ES-I3 (cell line): Measurements from ENCODE around the gene SPECC1.
"Not testable (repeated sequence)": the region's sequence is repeated elsewhere in the genome, so short reads cannot be mapped to it uniquely, and the experiment has no call there.

Source experiments
- H3K36me3 ChIP-seq: 2 replicates; pipeline ENCODE4 v1.6.1; 2013; ENCODE audit warnings: mild to moderate bottlenecking, low read length, control low read depth, moderate library complexity; ENCODE audit not compliant: insufficient read depth
- H3K4me1 ChIP-seq: 2 replicates; pipeline ENCODE4 v1.6.1; 2013; ENCODE audit warnings: mild to moderate bottlenecking, control low read depth, low read length; ENCODE audit not compliant: insufficient read depth
- H3K9ac ChIP-seq: 2 replicates; pipeline ENCODE4 v1.6.1; 2013; ENCODE audit warnings: low read depth, mild to moderate bottlenecking, low read length, moderate library complexity
- H3K9me3 ChIP-seq: 2 replicates; pipeline ENCODE4 v1.6.1; 2013; ENCODE audit warnings: mild to moderate bottlenecking, low read length, moderate library complexity; ENCODE audit not compliant: control insufficient read depth, insufficient read depth

Gene SPECC1

GRCh38 chr17:20035501-20035900 lies 26.3 kb downstream of the SPECC1 start:
- H3K9me3 ChIP-seq, result no peaks in the 10 kb centered on the region
- no peaks in the 10 kb centered on the region for H3K36me3 ChIP-seq
- no peak overlapping the region for H3K9ac ChIP-seq
- no peaks in the 10 kb centered on the region for H3K4me1 ChIP-seq

- H3K4me1 ChIP-seq, H3K36me3 ChIP-seq, H3K9me3 ChIP-seq, H3K9ac ChIP-seq: not testable (repeated sequence)
Observed at GRCh38 chr17:20037286-20037685, 28.1 kb downstream of the SPECC1 start.

DNA sequence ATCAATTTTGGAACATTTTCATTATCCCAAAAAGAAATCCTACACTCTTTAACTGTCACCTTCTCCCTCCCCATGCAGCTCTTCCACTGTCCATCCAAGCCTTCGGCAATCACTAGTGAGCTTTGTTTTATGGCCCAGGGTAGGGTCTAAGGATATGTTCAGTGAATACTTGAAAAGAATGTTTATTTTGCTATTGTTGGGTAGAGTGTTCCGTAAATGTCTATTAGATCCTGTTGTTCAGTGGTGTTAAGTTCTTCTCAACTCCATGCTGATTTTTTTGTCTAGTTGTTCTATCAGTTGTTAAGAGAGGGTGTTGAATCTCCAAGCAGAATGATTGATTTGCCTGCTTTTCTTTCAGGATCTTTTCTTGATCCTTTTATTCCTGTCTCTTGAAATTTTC lies 29.9 kb downstream of the SPECC1 start:
- Histone ChIP-seq H3K4me1 (no peaks in the 10 kb centered on the region), H3K9me3 (no peaks in the 10 kb centered on the region), H3K9ac (no peak overlapping the region), H3K36me3 (no peaks in the 10 kb centered on the region)

GRCh38 chr17:20040216-20040615 lies 31.1 kb downstream of the SPECC1 start:
- H3K9ac ChIP-seq, result no peak overlapping the region
- H3K9me3 ChIP-seq, result no peaks in the 10 kb centered on the region
- no peaks in the 10 kb centered on the region for H3K36me3 ChIP-seq
- no peaks in the 10 kb centered on the region for H3K4me1 ChIP-seq

- H3K36me3 ChIP-seq, result no peaks in the 10 kb centered on the region
Observed at GRCh38 chr17:20043021-20043420, 33.9 kb downstream of the SPECC1 start.

DNA sequence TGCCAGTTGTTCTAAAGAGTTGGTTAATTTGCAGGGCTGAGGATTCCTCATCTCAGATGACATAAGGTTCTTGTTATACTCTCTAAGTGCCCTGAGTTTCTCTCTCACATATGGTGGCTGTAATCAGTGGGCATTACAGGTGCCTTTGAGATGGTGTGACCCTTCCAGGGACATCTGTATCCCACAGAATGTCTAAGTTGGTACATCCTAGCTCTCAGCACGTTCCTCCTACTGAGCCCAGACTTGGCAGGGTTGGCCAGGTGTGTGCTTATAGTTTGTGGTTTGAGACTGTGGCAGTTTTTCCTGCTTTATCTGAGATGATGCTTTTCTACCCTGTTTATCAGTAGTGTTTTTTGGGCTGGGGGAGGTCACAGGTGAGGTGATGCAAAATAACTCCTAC lies 36.3 kb downstream of the SPECC1 start:
- Histone ChIP-seq H3K36me3 (no peaks in the 10 kb centered on the region), H3K4me1 (no peaks in the 10 kb centered on the region), H3K9ac (no peak overlapping the region), H3K9me3 (no peaks in the 10 kb centered on the region)

More at GRCh38 chr17:20043021-20043420, 33.9 kb downstream of the SPECC1 start:
- Histone ChIP-seq H3K9me3 (no peaks in the 10 kb centered on the region), H3K4me1 (no peaks in the 10 kb centered on the region), H3K9ac (no peak overlapping the region)

DNA sequence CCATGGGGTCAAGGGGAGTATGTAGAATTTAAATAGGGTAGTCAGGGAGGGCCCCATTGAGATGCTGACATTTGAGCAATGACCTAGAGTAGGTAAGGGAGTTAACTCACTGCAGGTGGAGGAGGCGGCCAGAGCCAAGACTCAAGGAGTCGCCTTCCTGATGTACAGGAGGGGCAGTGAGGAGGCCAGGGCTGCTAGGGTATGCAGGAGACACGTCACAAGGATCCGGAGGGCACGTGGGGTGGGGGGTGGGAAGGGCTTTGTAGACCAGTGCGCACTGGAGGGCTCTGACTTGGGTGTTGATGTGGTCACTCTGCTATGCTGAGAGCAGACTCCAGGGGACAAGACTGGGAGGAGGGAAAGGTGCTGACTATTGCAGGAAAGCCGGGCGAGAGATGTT lies 37.5 kb downstream of the SPECC1 start:
- no peaks in the 10 kb centered on the region for H3K4me1 ChIP-seq
- no peaks in the 10 kb centered on the region for H3K36me3 ChIP-seq
- no peak overlapping the region for H3K9ac ChIP-seq
- no peaks in the 10 kb centered on the region for H3K9me3 ChIP-seq

GRCh38 chr17:20051624-20052023 lies 42.5 kb downstream of the SPECC1 start:
- Histone ChIP-seq H3K9ac (no peak overlapping the region), H3K4me1 (no peaks in the 10 kb centered on the region), H3K36me3 (no peaks in the 10 kb centered on the region), H3K9me3 (peaks cover 2% of the 10 kb centered on the region; the same call in 1 of the 2 replicates)

DNA sequence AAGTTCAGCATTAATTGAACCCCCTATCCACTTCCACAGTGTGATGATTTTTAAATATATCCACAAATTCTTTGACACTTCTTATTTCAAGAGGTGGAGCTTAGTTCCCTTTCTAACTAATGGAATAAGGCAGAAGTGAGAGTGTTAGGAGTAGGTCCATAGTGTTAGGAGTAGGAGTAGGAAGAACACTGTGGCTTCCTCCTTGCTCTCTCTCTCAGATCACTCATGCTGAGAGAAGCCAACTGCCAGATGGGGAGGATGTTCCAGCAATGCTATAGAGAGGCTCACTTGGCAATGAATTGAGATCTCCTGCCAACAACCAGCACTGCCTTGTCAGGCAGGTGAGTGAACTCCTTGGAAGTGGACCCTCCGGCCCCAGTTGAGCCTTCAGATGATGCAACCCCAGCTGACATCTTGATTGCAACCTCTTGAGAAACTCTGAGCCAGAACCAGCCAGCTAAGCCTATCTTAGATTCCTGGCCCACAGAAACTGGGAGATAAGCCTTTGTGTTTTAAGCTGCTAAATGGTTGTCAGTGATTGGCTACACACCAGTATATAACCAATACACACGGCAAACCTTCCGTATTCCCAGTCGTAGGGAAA lies 44.3 kb downstream of the SPECC1 start:
- no peaks in the 10 kb centered on the region for H3K4me1 ChIP-seq
- no peaks in the 10 kb centered on the region for H3K36me3 ChIP-seq
- peaks cover 2% of the 10 kb centered on the region; the same call in 1 of the 2 replicates for H3K9me3 ChIP-seq
- no peak overlapping the region for H3K9ac ChIP-seq

GRCh38 chr17:20059728-20060188 lies 50.6 kb downstream of the SPECC1 start:
- Histone ChIP-seq H3K9ac (no peak overlapping the region), H3K4me1 (peaks cover 13% of the 10 kb centered on the region), H3K36me3 (no peaks in the 10 kb centered on the region), H3K9me3 (no peaks in the 10 kb centered on the region)

DNA sequence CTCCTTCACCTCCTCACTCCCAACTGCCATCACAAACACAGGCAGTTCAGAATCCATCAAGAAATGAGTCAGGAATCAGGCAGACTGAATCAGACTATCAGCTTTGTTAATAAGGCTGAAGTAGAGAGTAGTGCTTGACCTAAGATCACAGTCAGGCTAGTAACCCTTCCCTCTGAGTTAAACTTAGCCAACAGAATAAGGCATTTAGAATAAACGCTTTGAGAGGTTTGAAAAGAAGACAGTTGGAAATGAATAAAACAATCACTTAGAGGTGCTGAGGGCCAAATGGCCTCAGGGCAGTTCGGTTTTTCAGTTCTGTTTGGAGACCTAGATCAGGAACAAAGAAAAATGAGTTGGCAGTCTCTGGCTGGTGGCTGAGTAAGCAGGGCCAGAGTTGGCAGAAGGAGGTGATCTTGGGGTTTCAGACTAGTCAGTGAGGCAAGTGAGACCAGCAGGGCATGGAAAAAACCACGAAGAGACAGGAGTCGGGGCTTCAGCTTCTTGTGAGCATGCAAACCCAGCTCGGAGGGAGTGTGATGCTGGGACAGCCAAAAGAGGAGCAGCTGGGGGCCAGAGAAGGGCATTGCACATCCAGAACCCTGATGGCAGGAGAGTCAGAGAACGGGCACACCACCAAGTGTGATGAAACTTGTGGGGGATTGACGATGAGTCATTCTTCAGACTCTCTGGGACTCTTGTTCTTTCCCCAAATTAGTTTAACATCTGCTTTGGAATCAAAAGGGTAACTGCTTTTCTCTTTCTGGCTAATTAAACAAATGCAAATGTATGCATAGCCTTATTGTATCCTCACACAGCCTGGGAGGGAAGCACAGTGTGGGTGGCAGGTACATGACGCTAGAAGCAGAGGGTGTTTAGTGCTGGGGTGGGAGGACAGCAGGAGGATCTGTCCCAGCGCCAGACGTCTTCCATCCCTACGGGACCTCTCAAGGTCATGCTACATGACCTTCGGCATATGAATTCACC lies 54.8 kb downstream of the SPECC1 start:
- H3K4me1 ChIP-seq, result peaks cover 13% of the 10 kb centered on the region
- H3K36me3 ChIP-seq, result no peaks in the 10 kb centered on the region
- H3K9ac ChIP-seq, result no peak overlapping the region
- H3K9me3 ChIP-seq, result no peaks in the 10 kb centered on the region

GRCh38 chr17:20066253-20066652 lies 57.1 kb downstream of the SPECC1 start:
- H3K4me1 ChIP-seq, result peaks cover 13% of the 10 kb centered on the region
- no peak overlapping the region for H3K9ac ChIP-seq
- no peaks in the 10 kb centered on the region for H3K9me3 ChIP-seq
- no peaks in the 10 kb centered on the region for H3K36me3 ChIP-seq

GRCh38 chr17:20067711-20068110 lies 58.6 kb downstream of the SPECC1 start:
- H3K4me1 ChIP-seq, result peaks cover 13% of the 10 kb centered on the region

GRCh38 chr17:20068445-20068844 lies 59.3 kb downstream of the SPECC1 start:
- H3K4me1 ChIP-seq, result peaks cover 15% of the 10 kb centered on the region

More at GRCh38 chr17:20067711-20068110, 58.6 kb downstream of the SPECC1 start:
- H3K36me3 ChIP-seq, result no peaks in the 10 kb centered on the region
- H3K9me3 ChIP-seq, result no peaks in the 10 kb centered on the region
- H3K9ac ChIP-seq, result no peak overlapping the region

More at GRCh38 chr17:20068445-20068844, 59.3 kb downstream of the SPECC1 start:
- Histone ChIP-seq H3K36me3 (no peaks in the 10 kb centered on the region), H3K9ac (no peak overlapping the region), H3K9me3 (no peaks in the 10 kb centered on the region)
